Measurements from ENCODE around the gene BTBD3.

GRCh38 chr20:11937230-11937629 is 19.5 kb downstream of the BTBD3 start:
- no peak for TF ChIP-seq CTCF (IDR thresholded peaks at IDR 0.05)
- TF ChIP-seq EP300 (IDR thresholded peaks at IDR 0.05): no peak
- no peak for TF ChIP-seq POLR2AphosphoS5 (IDR thresholded peaks at IDR 0.05)
- no peak for TF ChIP-seq POLR2A (IDR thresholded peaks at IDR 0.05)
